Neural cell (in vitro differentiated cells): ENCODE measurements around the gene DHX38. TPM values are rescaled to one million over a fixed set of nuclear protein-coding genes. Genes with fewer than 3 reads are reported as not detected.

Source experiments
- H2AFZ ChIP-seq: fragments of 200-600, 300-800 bp; sonication (generic), shearing (Covaris generic); 2 replicates; pipeline ENCODE4 v1.6.0; 2014; ENCODE audit warnings: low read depth, mild to moderate bottlenecking, antibody characterized with exemption, low read length, moderate library complexity
- H3F3A ChIP-seq: fragments of 200-600 bp; shearing (Covaris generic); 2 replicates; pipeline ENCODE4 v1.6.1; 2016; ENCODE audit warnings: mild to moderate bottlenecking, moderate library complexity, mixed read lengths, antibody characterized with exemption, low read length; ENCODE audit not compliant: insufficient read depth, poor library complexity, severe bottlenecking
- H3K27ac ChIP-seq: fragments of 200-600, 300-800 bp; sonication (generic), shearing (Covaris generic); 2 replicates; pipeline ENCODE4 v1.5.1; 2014; ENCODE audit warnings: mild to moderate bottlenecking, low read length, moderate library complexity
- H3K27me3 ChIP-seq: fragments of 300-800, 200-600 bp; sonication (generic), shearing (Covaris generic); 2 replicates; pipeline ENCODE4 v1.6.0; 2014; ENCODE audit warnings: mild to moderate bottlenecking, low read depth, low read length, moderate library complexity; ENCODE audit not compliant: insufficient read depth
- H3K36me3 ChIP-seq: fragments of 300-800, 200-600 bp; sonication (generic), shearing (Covaris generic); 2 replicates; pipeline ENCODE4 v1.5.1; 2014; ENCODE audit warnings: mild to moderate bottlenecking, antibody characterized with exemption, low read length, moderate library complexity; ENCODE audit not compliant: insufficient read depth
- H3K4me2 ChIP-seq: fragments of 300-800, 200-600 bp; sonication (generic), shearing (Covaris generic); 2 replicates; pipeline ENCODE4 v1.6.0; 2014; ENCODE audit warnings: mild to moderate bottlenecking, low read length
- H3K4me3 ChIP-seq: fragments of 300-800, 200-600 bp; sonication (generic), shearing (Covaris generic); 2 replicates; pipeline ENCODE4 v1.5.1; 2014; ENCODE audit warnings: mild to moderate bottlenecking, low read length, moderate library complexity
- H3K79me2 ChIP-seq: fragments of 200-600 bp; shearing (Covaris generic); replicated peaks from 2 replicates; pipeline ENCODE4 v1.6.0; 2014; ENCODE audit warnings: mild to moderate bottlenecking, low read length, moderate library complexity; ENCODE audit not compliant: insufficient read depth
- H3K9ac ChIP-seq: fragments of 300-800, 200-600 bp; sonication (generic), shearing (Covaris generic); 2 replicates; pipeline ENCODE4 v1.6.1; 2016; ENCODE audit warnings: mild to moderate bottlenecking, low read length, mixed read lengths
- H3K9me2 ChIP-seq: fragments of 200-600 bp; shearing (Covaris generic); 2 replicates; pipeline ENCODE4 v1.6.1; 2016; ENCODE audit warnings: mild to moderate bottlenecking, low read length, mixed read lengths; ENCODE audit not compliant: insufficient read depth
- H3K9me3 ChIP-seq: fragments of 200-600, 300-800 bp; sonication (generic), shearing (Covaris generic); 2 replicates; pipeline ENCODE4 v1.6.1; 2016; ENCODE audit warnings: mild to moderate bottlenecking, mixed run types, low read length, moderate library complexity, mixed read lengths
- H4K20me1 ChIP-seq: fragments of 200-600 bp; shearing (Covaris generic); 2 replicates; pipeline ENCODE4 v1.6.1; 2016; ENCODE audit warnings: mild to moderate bottlenecking, mixed run types; ENCODE audit not compliant: insufficient read depth
- EP300 ChIP-seq: fragments of 450-650 bp; conservative IDR thresholded peaks from 2 replicates; pipeline ENCODE4 v1.6.1; 2014; ENCODE audit warnings: antibody characterized with exemption, mild to moderate bottlenecking, moderate library complexity; ENCODE audit not compliant: poor library complexity, severe bottlenecking
- EZH2 ChIP-seq: fragments of 200-600, 300-800 bp; shearing (Covaris generic), sonication (generic); IDR thresholded peaks from 2 replicates; pipeline ENCODE4 v1.6.1; 2014; ENCODE audit warnings: antibody characterized with exemption, low read length, borderline replicate concordance, mild to moderate bottlenecking; ENCODE audit not compliant: insufficient read depth, poor library complexity, severe bottlenecking
- MXI1 ChIP-seq: fragments of 450-650 bp; conservative IDR thresholded peaks from 2 replicates; pipeline ENCODE4 v1.6.1; 2014; ENCODE audit warnings: antibody characterized with exemption, mild to moderate bottlenecking; ENCODE audit not compliant: poor library complexity, severe bottlenecking
- POLR2AphosphoS5 ChIP-seq: IDR thresholded peaks from 2 replicates; pipeline ENCODE4 v1.6.1; 2012
- RAD21 ChIP-seq: fragments of 450-650 bp; conservative IDR thresholded peaks from 2 replicates; pipeline ENCODE4 v1.6.1; 2014; ENCODE audit warnings: antibody characterized with exemption, mild to moderate bottlenecking, moderate library complexity
- SMC3 ChIP-seq: fragments of 450-650 bp; conservative IDR thresholded peaks from 2 replicates; pipeline ENCODE4 v1.6.1; 2014; ENCODE audit warnings: antibody characterized with exemption, mild to moderate bottlenecking, moderate library complexity; ENCODE audit not compliant: poor library complexity
- TAF1 ChIP-seq: IDR thresholded peaks from 2 replicates; pipeline ENCODE4 v1.6.1; 2012; ENCODE audit warnings: low read depth
- polyA plus RNA-seq: library from polyadenylated mRNA; depleted of rRNA; stranded (reverse); fragments of >200 nt; gene quantifications from 2 replicates; pipeline ENCODE4 v1.2.3, GENCODE V29; 2014
- TF ChIP-seq, protein P1 (sequence below): IDR thresholded peaks from 2 replicates; pipeline ENCODE4 v1.6.1; 2012; ENCODE audit warnings: borderline replicate concordance
- TF ChIP-seq, protein P2 (sequence below): fragments of 450-650 bp; IDR thresholded peaks from 2 replicates; pipeline ENCODE4 v1.5.1; 2014; ENCODE audit warnings: antibody characterized with exemption, mild to moderate bottlenecking, moderate library complexity; ENCODE audit not compliant: poor library complexity, severe bottlenecking

DHX38 gene
- polyA plus RNA-seq, 1 donor from 2014 or later: 48.0 TPM

DNA sequence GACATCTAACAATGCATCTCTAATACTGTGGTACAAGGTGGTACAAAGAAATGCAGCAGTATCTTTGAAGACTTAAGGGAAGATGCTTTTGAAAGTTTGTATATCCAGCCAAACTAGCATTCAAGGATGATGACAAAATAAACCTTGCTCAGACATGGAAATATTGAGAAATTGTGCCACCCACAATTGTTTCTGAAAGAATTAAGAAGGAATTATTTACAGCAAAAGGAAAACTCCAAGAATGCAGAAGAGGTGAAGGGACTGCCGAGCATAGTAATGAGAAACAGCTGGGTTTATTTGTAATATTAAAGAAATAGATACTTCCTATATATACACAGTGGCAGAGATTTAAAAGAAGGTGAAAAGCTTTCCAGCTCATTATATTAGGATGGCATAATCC lies 48.8 kb downstream of the DHX38 start:
- no peaks in the 10 kb centered on the region for H4K20me1 ChIP-seq
- H3K36me3 ChIP-seq: no peaks in the 10 kb centered on the region
- H3K4me2 ChIP-seq: no peak overlapping the region
- H3K27me3 ChIP-seq: no peaks in the 10 kb centered on the region
- H3K4me3 ChIP-seq: no peak overlapping the region
- H3K9ac ChIP-seq: no peak overlapping the region
- H3K9me2 ChIP-seq: no peaks in the 10 kb centered on the region
- H3F3A ChIP-seq: no peaks in the 10 kb centered on the region
- no peaks in the 10 kb centered on the region for H3K79me2 ChIP-seq
- no peaks in the 10 kb centered on the region for H3K9me3 ChIP-seq
- H2AFZ ChIP-seq: no peak overlapping the region
- H3K27ac ChIP-seq: no peak overlapping the region
- no peak for TF ChIP-seq TAF1
- no peak for TF ChIP-seq SMC3

DNA sequence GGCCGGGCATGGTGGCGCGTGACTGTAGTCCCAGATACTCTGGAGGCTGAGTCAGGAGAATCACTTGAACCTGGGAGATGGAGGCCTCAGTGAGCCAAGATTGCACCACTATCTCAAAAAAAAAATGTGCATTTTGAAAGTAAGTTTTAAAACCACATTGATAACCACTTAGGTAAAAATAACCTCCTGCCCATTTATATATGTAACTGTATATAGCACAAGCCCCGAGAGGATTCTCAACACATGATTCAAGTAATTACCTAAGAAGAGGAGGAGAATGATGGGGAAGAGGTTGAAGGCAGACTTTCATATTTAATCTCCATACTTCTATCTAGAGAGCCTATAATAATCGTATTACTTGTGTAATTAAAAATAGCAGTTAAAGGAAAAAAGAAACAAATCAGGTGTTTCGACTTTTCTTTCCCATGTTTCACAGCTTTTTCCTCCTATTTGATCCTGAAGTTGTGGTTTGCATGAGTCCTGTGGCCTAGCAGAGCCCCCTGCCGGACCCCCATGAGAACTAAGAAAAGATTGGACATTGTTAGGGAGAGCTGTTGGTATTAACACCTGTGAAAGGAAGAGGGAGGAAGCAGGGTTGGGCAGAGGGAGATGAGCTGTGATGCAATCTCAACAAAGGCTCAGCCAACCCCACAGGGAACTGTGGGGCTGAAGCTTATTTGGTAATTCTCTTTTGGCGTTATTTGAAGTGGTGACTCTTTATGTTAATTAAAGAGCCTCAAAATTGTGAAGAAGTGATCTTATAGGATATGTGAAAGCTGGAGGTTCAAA lies 56.2 kb downstream of the DHX38 start:
- H3F3A ChIP-seq: no peaks in the 10 kb centered on the region
- no peaks in the 10 kb centered on the region for H3K79me2 ChIP-seq
- TF ChIP-seq EP300 (no peak), MXI1 (no peak)
- no peaks in the 10 kb centered on the region for H4K20me1 ChIP-seq
- no peaks in the 10 kb centered on the region for H3K36me3 ChIP-seq
- no peak overlapping the region for H3K27ac ChIP-seq
- H3K27me3 ChIP-seq: no peaks in the 10 kb centered on the region
- no peak overlapping the region for H3K4me3 ChIP-seq
- H2AFZ ChIP-seq: no peak overlapping the region
- H3K9me3 ChIP-seq: no peaks in the 10 kb centered on the region
- no peak overlapping the region for H3K4me2 ChIP-seq
- no peaks in the 10 kb centered on the region for H3K9me2 ChIP-seq
- no peak overlapping the region for H3K9ac ChIP-seq

DNA sequence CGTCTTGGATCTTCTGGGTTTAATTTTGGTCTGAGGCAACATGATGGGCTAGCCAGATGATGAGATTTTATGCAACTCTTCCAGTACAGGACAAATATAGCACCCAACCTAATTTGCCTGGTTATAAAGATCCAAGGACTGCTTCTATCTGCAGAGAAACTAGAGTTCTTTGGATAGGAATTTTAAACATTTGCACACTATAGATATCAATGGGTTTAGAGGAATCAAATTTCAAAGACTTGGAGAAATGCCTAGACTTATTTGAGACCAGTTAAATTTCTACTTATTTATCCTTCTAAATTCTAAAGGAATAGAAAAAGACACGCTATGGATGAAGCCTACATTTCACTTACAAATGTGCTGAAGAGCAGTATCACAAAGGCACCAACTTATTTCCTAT lies 65.7 kb downstream of the DHX38 start:
- Histone ChIP-seq H3K36me3 (no peaks in the 10 kb centered on the region), H3K79me2 (no peaks in the 10 kb centered on the region), H4K20me1 (no peaks in the 10 kb centered on the region), H3F3A (no peaks in the 10 kb centered on the region), H3K4me2 (no peak overlapping the region), H3K9me3 (no peaks in the 10 kb centered on the region), H3K9me2 (no peaks in the 10 kb centered on the region), H3K9ac (no peak overlapping the region), H3K27ac (no peak overlapping the region), H3K27me3 (no peaks in the 10 kb centered on the region), H3K4me3 (no peak overlapping the region), H2AFZ (no peak overlapping the region)
- TF ChIP-seq, protein P1, sequence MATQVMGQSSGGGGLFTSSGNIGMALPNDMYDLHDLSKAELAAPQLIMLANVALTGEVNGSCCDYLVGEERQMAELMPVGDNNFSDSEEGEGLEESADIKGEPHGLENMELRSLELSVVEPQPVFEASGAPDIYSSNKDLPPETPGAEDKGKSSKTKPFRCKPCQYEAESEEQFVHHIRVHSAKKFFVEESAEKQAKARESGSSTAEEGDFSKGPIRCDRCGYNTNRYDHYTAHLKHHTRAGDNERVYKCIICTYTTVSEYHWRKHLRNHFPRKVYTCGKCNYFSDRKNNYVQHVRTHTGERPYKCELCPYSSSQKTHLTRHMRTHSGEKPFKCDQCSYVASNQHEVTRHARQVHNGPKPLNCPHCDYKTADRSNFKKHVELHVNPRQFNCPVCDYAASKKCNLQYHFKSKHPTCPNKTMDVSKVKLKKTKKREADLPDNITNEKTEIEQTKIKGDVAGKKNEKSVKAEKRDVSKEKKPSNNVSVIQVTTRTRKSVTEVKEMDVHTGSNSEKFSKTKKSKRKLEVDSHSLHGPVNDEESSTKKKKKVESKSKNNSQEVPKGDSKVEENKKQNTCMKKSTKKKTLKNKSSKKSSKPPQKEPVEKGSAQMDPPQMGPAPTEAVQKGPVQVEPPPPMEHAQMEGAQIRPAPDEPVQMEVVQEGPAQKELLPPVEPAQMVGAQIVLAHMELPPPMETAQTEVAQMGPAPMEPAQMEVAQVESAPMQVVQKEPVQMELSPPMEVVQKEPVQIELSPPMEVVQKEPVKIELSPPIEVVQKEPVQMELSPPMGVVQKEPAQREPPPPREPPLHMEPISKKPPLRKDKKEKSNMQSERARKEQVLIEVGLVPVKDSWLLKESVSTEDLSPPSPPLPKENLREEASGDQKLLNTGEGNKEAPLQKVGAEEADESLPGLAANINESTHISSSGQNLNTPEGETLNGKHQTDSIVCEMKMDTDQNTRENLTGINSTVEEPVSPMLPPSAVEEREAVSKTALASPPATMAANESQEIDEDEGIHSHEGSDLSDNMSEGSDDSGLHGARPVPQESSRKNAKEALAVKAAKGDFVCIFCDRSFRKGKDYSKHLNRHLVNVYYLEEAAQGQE: no peak

DNA sequence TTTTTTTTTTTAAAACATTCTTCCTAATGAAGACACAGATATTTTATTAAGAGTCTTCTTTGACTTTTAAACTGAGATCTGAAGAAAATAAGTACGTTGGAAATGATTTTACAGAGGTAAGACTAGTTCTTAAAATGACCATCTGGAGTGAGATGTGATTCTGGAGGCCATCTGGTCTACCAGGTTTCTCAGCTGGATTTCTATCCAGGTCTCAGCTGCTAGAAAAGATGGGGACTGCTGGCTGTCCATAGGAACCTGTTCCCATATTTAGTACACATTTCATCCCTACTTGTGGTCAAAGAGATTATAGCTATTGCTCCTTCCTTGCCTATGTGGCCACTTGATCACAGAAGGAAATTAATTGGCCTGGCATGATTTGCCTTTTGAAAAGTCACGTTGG lies 66.2 kb downstream of the DHX38 start:
- H3K27ac ChIP-seq: no peak overlapping the region
- no peaks in the 10 kb centered on the region for H3K27me3 ChIP-seq
- no peak overlapping the region for H3K4me2 ChIP-seq
- H4K20me1 ChIP-seq: no peaks in the 10 kb centered on the region
- H2AFZ ChIP-seq: no peak overlapping the region
- no peaks in the 10 kb centered on the region for H3K9me3 ChIP-seq
- no peak overlapping the region for H3K4me3 ChIP-seq
- H3K9ac ChIP-seq: no peak overlapping the region
- H3F3A ChIP-seq: no peaks in the 10 kb centered on the region
- H3K36me3 ChIP-seq: no peaks in the 10 kb centered on the region
- H3K9me2 ChIP-seq: no peaks in the 10 kb centered on the region
- no peaks in the 10 kb centered on the region for H3K79me2 ChIP-seq
- TF ChIP-seq TAF1 (no peak), POLR2AphosphoS5 (no peak), EZH2 (no peak), MXI1 (no peak), EP300 (no peak), RAD21 (no peak)
- TF ChIP-seq, protein P1: no peak
- TF ChIP-seq, protein P2, sequence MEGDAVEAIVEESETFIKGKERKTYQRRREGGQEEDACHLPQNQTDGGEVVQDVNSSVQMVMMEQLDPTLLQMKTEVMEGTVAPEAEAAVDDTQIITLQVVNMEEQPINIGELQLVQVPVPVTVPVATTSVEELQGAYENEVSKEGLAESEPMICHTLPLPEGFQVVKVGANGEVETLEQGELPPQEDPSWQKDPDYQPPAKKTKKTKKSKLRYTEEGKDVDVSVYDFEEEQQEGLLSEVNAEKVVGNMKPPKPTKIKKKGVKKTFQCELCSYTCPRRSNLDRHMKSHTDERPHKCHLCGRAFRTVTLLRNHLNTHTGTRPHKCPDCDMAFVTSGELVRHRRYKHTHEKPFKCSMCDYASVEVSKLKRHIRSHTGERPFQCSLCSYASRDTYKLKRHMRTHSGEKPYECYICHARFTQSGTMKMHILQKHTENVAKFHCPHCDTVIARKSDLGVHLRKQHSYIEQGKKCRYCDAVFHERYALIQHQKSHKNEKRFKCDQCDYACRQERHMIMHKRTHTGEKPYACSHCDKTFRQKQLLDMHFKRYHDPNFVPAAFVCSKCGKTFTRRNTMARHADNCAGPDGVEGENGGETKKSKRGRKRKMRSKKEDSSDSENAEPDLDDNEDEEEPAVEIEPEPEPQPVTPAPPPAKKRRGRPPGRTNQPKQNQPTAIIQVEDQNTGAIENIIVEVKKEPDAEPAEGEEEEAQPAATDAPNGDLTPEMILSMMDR: no peak
